Measurements from ENCODE around the gene DNM3.

DNA sequence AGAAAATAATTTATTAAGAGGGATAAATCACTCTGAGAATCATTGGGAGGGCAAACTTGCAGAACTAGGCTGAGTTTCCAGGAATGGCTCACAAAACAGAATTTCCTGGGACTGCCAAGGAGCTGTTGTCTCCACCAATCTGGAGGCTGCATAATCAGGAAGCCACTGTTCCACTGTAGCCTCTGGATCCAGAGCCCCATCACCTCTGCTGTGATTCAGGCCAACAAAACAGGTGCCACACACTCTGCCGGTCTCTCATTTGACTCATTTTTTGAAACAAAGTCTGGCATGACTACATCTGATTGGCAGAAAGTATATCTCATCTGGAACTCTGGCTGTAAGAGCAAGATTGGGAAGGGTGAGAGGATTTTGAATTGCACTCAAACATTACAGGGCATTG, 400.2 kb downstream of the DNM3 start:
- TF ChIP-seq, protein P1, sequence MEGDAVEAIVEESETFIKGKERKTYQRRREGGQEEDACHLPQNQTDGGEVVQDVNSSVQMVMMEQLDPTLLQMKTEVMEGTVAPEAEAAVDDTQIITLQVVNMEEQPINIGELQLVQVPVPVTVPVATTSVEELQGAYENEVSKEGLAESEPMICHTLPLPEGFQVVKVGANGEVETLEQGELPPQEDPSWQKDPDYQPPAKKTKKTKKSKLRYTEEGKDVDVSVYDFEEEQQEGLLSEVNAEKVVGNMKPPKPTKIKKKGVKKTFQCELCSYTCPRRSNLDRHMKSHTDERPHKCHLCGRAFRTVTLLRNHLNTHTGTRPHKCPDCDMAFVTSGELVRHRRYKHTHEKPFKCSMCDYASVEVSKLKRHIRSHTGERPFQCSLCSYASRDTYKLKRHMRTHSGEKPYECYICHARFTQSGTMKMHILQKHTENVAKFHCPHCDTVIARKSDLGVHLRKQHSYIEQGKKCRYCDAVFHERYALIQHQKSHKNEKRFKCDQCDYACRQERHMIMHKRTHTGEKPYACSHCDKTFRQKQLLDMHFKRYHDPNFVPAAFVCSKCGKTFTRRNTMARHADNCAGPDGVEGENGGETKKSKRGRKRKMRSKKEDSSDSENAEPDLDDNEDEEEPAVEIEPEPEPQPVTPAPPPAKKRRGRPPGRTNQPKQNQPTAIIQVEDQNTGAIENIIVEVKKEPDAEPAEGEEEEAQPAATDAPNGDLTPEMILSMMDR (conservative IDR thresholded peaks at IDR 0.05; ENCODE audit: low read depth, low read length), result no peak
- no peak for TF ChIP-seq EZH2 (IDR thresholded peaks at IDR 0.05; ENCODE audit: borderline replicate concordance, low read depth, low read length, poor library complexity, severe bottlenecking)

All from A673 (cell line).